Mesenchymal stem cell (in vitro differentiated cells and primary cell): ENCODE data around the gene PRIM1.

Experiments
- DNase-seq: peaks from one replicate; pipeline ENCODE4 v3.0.0-alpha.2; 2013
- H2AFZ ChIP-seq: one replicate; pipeline ENCODE4 v1.6.1; 2013; ENCODE audit warnings: low read depth, mild to moderate bottlenecking, control low read depth, inconsistent platforms, low read length, moderate library complexity
- H2AK5ac ChIP-seq: 2 replicates; pipeline ENCODE4 v1.6.1; 2013; ENCODE audit warnings: low read length, moderate library complexity, mild to moderate bottlenecking, inconsistent platforms; ENCODE audit not compliant: severe bottlenecking
- H2BK120ac ChIP-seq: one replicate; pipeline ENCODE4 v1.6.1; 2013; ENCODE audit warnings: low read depth, mild to moderate bottlenecking, inconsistent platforms, low read length, moderate library complexity
- H2BK12ac ChIP-seq, 2 experiments: one replicate each; pipeline ENCODE4 v1.6.1; 2013; ENCODE audit warnings: inconsistent platforms in 2 of 2, low read length in 2 of 2, mild to moderate bottlenecking in 2 of 2, moderate library complexity in 2 of 2, control low read depth in 1 of 2
- H2BK15ac ChIP-seq: one replicate; pipeline ENCODE4 v1.6.1; 2013; ENCODE audit warnings: mild to moderate bottlenecking, low read depth, inconsistent platforms; ENCODE audit not compliant: poor library complexity, severe bottlenecking
- H2BK5ac ChIP-seq: 2 replicates; pipeline ENCODE4 v1.6.1; 2013; ENCODE audit warnings: low read depth, mild to moderate bottlenecking, low read length, control low read depth, inconsistent platforms; ENCODE audit not compliant: poor library complexity, severe bottlenecking
- H3K14ac ChIP-seq, 2 experiments: one replicate each; pipeline ENCODE4 v1.6.1; 2013; ENCODE audit warnings: inconsistent platforms in 2 of 2, low read length in 2 of 2, control low read depth in 1 of 2, mild to moderate bottlenecking in 1 of 2, moderate library complexity in 1 of 2
- H3K18ac ChIP-seq, 2 experiments: one replicate each; pipeline ENCODE4 v1.6.1; 2013; ENCODE audit warnings: inconsistent platforms in 2 of 2, low read length in 2 of 2, control low read depth in 1 of 2, low read depth in 1 of 2, mild to moderate bottlenecking in 1 of 2
- H3K23ac ChIP-seq, 2 experiments: one replicate each; pipeline ENCODE4 v1.6.1; 2013; ENCODE audit warnings: inconsistent platforms in 2 of 2, low read length in 2 of 2, mild to moderate bottlenecking in 2 of 2, moderate library complexity in 2 of 2, control low read depth in 1 of 2
- H3K27ac ChIP-seq: 2 replicates; pipeline ENCODE4 v1.5.1; 2013; ENCODE audit warnings: mild to moderate bottlenecking, moderate library complexity, low read length, control low read depth, inconsistent platforms; ENCODE audit not compliant: poor library complexity, severe bottlenecking
- H3K27me3 ChIP-seq, 2 experiments: 2 replicates each; pipeline versions ENCODE4 v1.6.1 to v1.7.0; 2013; ENCODE audit warnings: low read length in 2 of 2, mild to moderate bottlenecking in 2 of 2, moderate library complexity in 2 of 2, control low read depth in 1 of 2, inconsistent platforms in 1 of 2; ENCODE audit not compliant: control insufficient read depth in 1 of 2, insufficient read depth in 1 of 2
- H3K36me3 ChIP-seq, 2 experiments: 2 replicates each; pipeline versions ENCODE4 v1.6.1 to v1.7.0; 2013; ENCODE audit warnings: low read length in 2 of 2, control low read depth in 1 of 2, inconsistent platforms in 1 of 2, low read depth in 1 of 2, mild to moderate bottlenecking in 1 of 2; ENCODE audit not compliant: insufficient read depth in 2 of 2, control insufficient read depth in 1 of 2
- H3K4ac ChIP-seq, 2 experiments: one replicate each; pipeline ENCODE4 v1.6.1; 2013; ENCODE audit warnings: inconsistent platforms in 2 of 2, low read length in 2 of 2, mild to moderate bottlenecking in 2 of 2, moderate library complexity in 2 of 2, control low read depth in 1 of 2, low read depth in 1 of 2
- H3K4me1 ChIP-seq: 2 replicates; pipeline ENCODE4 v1.6.1; 2013; ENCODE audit warnings: low read depth, low read length, control low read depth; ENCODE audit not compliant: control insufficient read depth, insufficient read depth
- H3K4me2 ChIP-seq: 2 replicates; pipeline ENCODE4 v1.6.1; 2013; ENCODE audit warnings: low read length, mild to moderate bottlenecking, inconsistent platforms; ENCODE audit not compliant: poor library complexity, severe bottlenecking
- H3K4me3 ChIP-seq, 2 experiments: 2 replicates each; pipeline versions ENCODE4 v1.5.1 to v1.7.0; 2013; ENCODE audit warnings: low read length in 2 of 2, mild to moderate bottlenecking in 2 of 2, control low read depth in 1 of 2, low read depth in 1 of 2; ENCODE audit not compliant: insufficient read depth in 1 of 2
- H3K79me1 ChIP-seq: replicated peaks from 2 replicates; pipeline ENCODE4 v1.6.1; 2013; ENCODE audit warnings: mild to moderate bottlenecking, control low read depth, low read length, inconsistent platforms; ENCODE audit not compliant: poor library complexity, severe bottlenecking
- H3K9ac ChIP-seq: 2 replicates; pipeline ENCODE4 v1.7.0; 2013; ENCODE audit warnings: mild to moderate bottlenecking, low read length, moderate library complexity
- H3K9me3 ChIP-seq: 2 replicates; pipeline ENCODE4 v1.7.0; 2013; ENCODE audit warnings: mild to moderate bottlenecking, low read length; ENCODE audit not compliant: control insufficient read depth
- H4K8ac ChIP-seq: one replicate; pipeline ENCODE4 v1.6.1; 2013; ENCODE audit warnings: inconsistent platforms, mild to moderate bottlenecking, low read length, moderate library complexity
- H4K91ac ChIP-seq: one replicate; pipeline ENCODE4 v1.6.1; 2013; ENCODE audit warnings: mild to moderate bottlenecking, low read length, inconsistent platforms
- WGBS: methylation state at CpG from one replicate; pipeline ENCODE4 v1.1.7; 2013; ENCODE audit warnings: mixed read lengths; 5-methylcytosine and 5-hydroxymethylcytosine counted together

PRIM1 gene

DNA sequence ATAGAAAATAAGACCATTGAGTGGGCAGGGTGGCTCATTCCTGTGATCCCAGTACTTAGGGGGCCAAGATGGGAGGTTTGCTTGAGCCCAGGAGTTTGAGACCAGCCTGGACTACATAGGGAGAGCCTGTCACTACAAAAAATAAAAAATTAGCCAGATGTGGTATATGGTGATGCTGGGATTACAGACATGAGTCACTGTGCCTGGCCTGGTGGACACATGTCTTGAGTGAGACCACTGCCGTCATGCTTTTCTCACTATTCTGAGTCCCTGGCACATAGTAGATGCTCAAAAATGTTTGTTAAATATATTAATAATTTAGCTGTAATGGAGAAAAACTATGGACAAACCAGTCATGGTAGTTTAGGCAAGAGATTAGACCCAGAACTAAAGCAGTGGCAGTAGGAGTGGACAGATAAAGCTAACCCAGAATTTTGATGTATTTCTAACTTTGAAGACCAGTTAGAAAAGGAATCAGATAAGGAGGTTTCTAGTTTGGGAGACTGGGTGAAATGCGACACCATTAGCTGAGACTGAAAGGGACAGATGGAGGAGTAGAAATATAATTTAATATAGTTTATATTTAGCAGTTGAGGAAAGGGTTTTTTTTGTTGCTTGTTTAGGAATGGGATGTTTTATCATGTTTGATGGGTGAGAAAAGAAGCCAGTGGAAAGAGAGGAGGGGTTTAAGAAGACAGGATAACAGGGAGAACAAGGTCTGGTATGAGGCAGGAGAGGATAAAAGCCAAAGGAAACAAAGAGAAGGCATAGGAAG is 56.6 kb downstream of the PRIM1 start:
- no peak overlapping the region for H2AFZ ChIP-seq
- H4K91ac ChIP-seq, result no peak overlapping the region
- WGBS, result 81% methylated on average over 2 of the region's 2 CpGs
- no peaks in the 10 kb centered on the region for H3K4me1 ChIP-seq
- H3K27ac ChIP-seq, result no peak overlapping the region
- H2BK15ac ChIP-seq, result no peak overlapping the region
- peak; percentile 17 for DNase-seq
- no peak overlapping the region for H4K8ac ChIP-seq
- no peaks in the 10 kb centered on the region for H3K36me3 ChIP-seq
- H2BK12ac ChIP-seq, result no peak overlapping the region
- H3K9ac ChIP-seq, result no peak overlapping the region
- H2AK5ac ChIP-seq, result no peak overlapping the region
- H3K27me3 ChIP-seq, result no peaks in the 10 kb centered on the region
- H3K4ac ChIP-seq, result no peak overlapping the region
- H3K9me3 ChIP-seq, result no peaks in the 10 kb centered on the region
- H3K4me2 ChIP-seq, result no peak overlapping the region
- no peak overlapping the region for H2BK5ac ChIP-seq
- no peak overlapping the region for H2BK120ac ChIP-seq
- H3K4me3 ChIP-seq, result no peak overlapping the region
- no peak overlapping the region for H3K18ac ChIP-seq
- no peak overlapping the region for H3K14ac ChIP-seq
- no peaks in the 10 kb centered on the region for H3K79me1 ChIP-seq
- no peak overlapping the region for H3K23ac ChIP-seq

DNA sequence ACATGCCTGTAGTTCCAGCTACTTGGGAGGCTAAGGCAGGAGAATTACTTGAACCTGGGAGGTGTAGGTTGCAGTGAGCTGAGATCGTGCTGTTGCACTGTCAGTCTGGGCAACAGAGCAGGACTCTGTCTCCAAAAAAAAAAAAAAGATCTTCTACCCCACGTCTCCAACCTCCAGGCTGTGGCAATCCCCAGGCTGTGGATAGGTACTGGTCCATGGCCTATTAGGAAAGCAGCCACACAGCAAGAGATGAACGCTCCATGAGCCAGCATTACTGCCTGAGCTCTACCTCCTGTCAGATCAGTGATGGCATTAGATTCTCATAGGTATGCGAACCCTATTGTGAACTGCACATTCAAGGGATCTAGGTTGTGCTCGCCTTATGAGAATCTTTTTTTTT is 58.0 kb downstream of the PRIM1 start:
- WGBS, result 95% methylated on average over 5 of the region's 5 CpGs

DNA sequence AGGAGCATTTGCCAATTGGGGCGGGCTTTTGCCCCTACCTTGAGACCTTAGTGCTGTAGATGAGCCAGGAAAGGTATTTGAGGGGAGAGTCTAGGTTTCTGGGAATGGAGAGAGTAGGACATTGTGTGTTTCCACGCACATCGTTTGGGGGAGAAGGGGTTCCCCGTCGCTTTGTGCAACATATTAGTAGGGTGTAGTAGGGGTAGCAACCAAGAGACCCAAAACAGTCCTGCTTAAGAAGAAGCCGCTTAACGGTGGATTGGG is 63.3 kb downstream of the PRIM1 start:
- peak overlapping the region; percentile 82 to 83 for H3K18ac ChIP-seq
- H3K9ac ChIP-seq, result peak overlapping the region; percentile 99
- peak overlapping the region; percentile 36 for H2AFZ ChIP-seq
- no peak overlapping the region for H3K23ac ChIP-seq
- peak overlapping the region; percentile 34 to 90 for H3K4me3 ChIP-seq
- peaks cover 2% of the 10 kb centered on the region for H3K4me1 ChIP-seq
- no peaks in the 10 kb centered on the region for H3K27me3 ChIP-seq
- WGBS, result under 1% methylated on average over 7 of the region's 7 CpGs
- peak overlapping the region; percentile 68 for H3K4me2 ChIP-seq
- H3K79me1 ChIP-seq, result no peaks in the 10 kb centered on the region
- peak overlapping the region; percentile 99 for H3K27ac ChIP-seq
- no peak for DNase-seq
- no peak overlapping the region for H2BK15ac ChIP-seq
- no peaks in the 10 kb centered on the region for H3K9me3 ChIP-seq
- H3K4ac ChIP-seq, result peak overlapping the region; percentile 15 to 75
- peak overlapping the region; percentile 50 for H2BK120ac ChIP-seq
- H3K14ac ChIP-seq, result no peak overlapping the region
- H2BK5ac ChIP-seq, result peak overlapping the region; percentile 22
- H3K36me3 ChIP-seq, result no peaks in the 10 kb centered on the region
- peak overlapping the region; percentile 70 for H4K8ac ChIP-seq
- H2BK12ac ChIP-seq, result peak overlapping the region in 1 of 2 experiments; percentile 69
- H2AK5ac ChIP-seq, result peak overlapping the region; percentile 23
- peak overlapping the region; percentile 65 for H4K91ac ChIP-seq

More for the DNA sequence above, 58.0 kb downstream of the PRIM1 start:
- Histone ChIP-seq H3K79me1 (no peaks in the 10 kb centered on the region), H4K8ac (no peak overlapping the region), H2BK5ac (no peak overlapping the region), H3K9me3 (no peaks in the 10 kb centered on the region), H3K4me2 (no peak overlapping the region), H3K9ac (no peak overlapping the region), H3K18ac (no peak overlapping the region), H3K27ac (no peak overlapping the region), H3K27me3 (no peaks in the 10 kb centered on the region), H2AK5ac (no peak overlapping the region), H2BK12ac (no peak overlapping the region), H3K36me3 (no peaks in the 10 kb centered on the region), H3K4me3 (no peak overlapping the region), H2AFZ (no peak overlapping the region), H3K4me1 (no peaks in the 10 kb centered on the region), H4K91ac (no peak overlapping the region), H3K4ac (no peak overlapping the region), H2BK120ac (no peak overlapping the region), H3K23ac (no peak overlapping the region), H3K14ac (no peak overlapping the region), H2BK15ac (no peak overlapping the region)
- DNase-seq, result no peak

DNA sequence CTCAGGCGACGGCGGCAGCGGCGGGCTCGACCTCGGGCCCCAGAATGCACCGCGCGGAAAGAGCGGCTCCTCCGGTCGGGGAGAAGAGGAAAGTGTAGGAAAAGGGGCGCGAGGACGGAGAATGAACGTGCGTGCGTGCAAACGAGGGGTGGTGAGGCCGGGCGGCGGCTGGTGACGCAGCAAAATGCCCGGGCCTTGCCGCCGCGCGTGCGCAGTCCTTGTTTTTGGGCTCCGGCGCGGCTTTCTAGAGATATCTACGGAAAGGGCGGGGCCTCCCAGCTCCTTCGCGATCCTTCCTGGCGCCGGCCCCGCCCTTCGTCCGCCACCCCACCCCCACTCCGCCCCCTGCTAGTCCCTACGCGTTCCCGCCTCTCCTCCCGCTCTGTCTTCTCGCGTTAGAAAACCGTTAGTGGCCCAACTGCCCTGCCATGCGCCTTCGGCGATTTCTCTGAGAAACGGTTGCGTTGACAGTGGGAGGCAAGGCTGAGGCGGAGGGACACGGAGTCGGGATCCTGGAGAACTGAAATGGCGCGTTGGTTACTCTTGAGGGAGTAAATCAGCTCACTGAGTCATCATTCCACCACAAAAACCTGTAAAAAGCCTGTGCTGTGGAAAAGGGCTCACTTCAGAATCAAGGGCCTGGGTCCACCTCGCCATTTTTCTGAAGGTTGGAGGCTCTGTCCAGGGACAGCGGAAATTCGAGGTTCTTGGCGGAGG is 63.8 kb downstream of the PRIM1 start, which contains the start of gene PTGES3:
PTGES3 (minus strand) TSS at position 156 of the 717 bp plus-strand sequence. CDS start 285 bp downstream, outside the sequence.
- peak within 1 kb of the TSS; percentile 99 for H3K9ac ChIP-seq
- H2BK15ac ChIP-seq, result peak within 1 kb of the TSS; percentile 90
- peak; percentile 98 for DNase-seq
- peak within 1 kb of the TSS in 1 of 2 experiments; percentile 92 for H3K14ac ChIP-seq
- peak within 1 kb of the TSS; percentile 93 to 94 for H3K18ac ChIP-seq
- peak within 1 kb of the TSS; percentile 68 for H3K4me2 ChIP-seq
- peak within 1 kb of the TSS; percentile 23 to 69 for H2BK12ac ChIP-seq
- peaks cover 3% of the 10 kb centered on the region for H3K4me1 ChIP-seq
- H2BK5ac ChIP-seq, result peak within 1 kb of the TSS; percentile 57
- peak within 1 kb of the TSS; percentile 82 to 99 for H3K4me3 ChIP-seq
- peak within 1 kb of the TSS; percentile 65 for H4K91ac ChIP-seq
- peak within 1 kb of the TSS in 1 of 2 experiments; percentile 90 for H3K23ac ChIP-seq
- peaks cover 0 to 2% of the 10 kb centered on the region in 2 experiments for H3K36me3 ChIP-seq
- H3K79me1 ChIP-seq, result no peaks in the 10 kb centered on the region
- H3K4ac ChIP-seq, result peak within 1 kb of the TSS; percentile 29 to 96
- no peaks in the 10 kb centered on the region for H3K27me3 ChIP-seq
- peak within 1 kb of the TSS; percentile 99 for H3K27ac ChIP-seq
- H2AK5ac ChIP-seq, result peak within 1 kb of the TSS; percentile 27
- H2BK120ac ChIP-seq, result peak within 1 kb of the TSS; percentile 87
- H4K8ac ChIP-seq, result peak within 1 kb of the TSS; percentile 74
- under 1% methylated on average over 51 of the region's 64 CpGs for WGBS
- peak within 1 kb of the TSS; percentile 36 for H2AFZ ChIP-seq
- no peaks in the 10 kb centered on the region for H3K9me3 ChIP-seq
